ENCODE measurements around the gene MYH10. TPM values are rescaled to one million over a fixed set of nuclear protein-coding genes. Genes with fewer than 3 reads are reported as not detected.

The MYH10 gene
- total RNA-seq, 1 experiment from 2014 or later = 251 TPM

DNA sequence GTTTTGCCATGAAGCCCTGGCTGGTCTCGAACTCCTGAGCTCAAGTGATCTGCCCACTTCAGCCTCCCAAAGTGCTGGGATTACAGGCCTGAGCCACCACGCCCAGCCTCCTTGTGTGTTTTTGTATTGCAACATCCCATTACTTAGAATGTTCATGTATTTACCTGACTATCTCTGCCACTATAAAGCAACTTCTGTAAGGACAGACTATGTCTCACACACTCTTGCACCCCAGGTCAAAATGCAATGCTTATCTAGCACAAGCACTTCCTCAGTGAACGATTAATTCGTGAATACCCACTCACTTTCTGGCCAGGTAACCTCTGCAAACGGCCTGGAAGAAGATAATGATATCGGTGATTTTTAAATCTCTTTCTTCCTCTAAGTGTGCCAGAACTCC, 112.2 kb downstream of the MYH10 start:
- DNase-seq = no peak
- H3K4me1 ChIP-seq (ENCODE audit: insufficient read depth, low read length) = no peaks in the 10 kb centered on the region
- H2AK5ac ChIP-seq (ENCODE audit: insufficient read length, low read length) = no peak overlapping the region
- H2BK120ac ChIP-seq (ENCODE audit: low read depth, low read length, poor library complexity, severe bottlenecking) = no peak overlapping the region
- no peak overlapping the region for H3T11ph ChIP-seq (ENCODE audit: low read length)
- no peaks in the 10 kb centered on the region for H3K27me3 ChIP-seq (ENCODE audit: insufficient read depth, low read length)
- H2BK5ac ChIP-seq (ENCODE audit: insufficient read length, low read length) = no peak overlapping the region
- H3K14ac ChIP-seq (ENCODE audit: insufficient read depth, low read length) = no peak overlapping the region
- H2BK15ac ChIP-seq (ENCODE audit: low read depth, low read length) = no peak overlapping the region
- H3K18ac ChIP-seq (ENCODE audit: insufficient read length, low read depth, low read length) = no peak overlapping the region
- H3K4me1 Mint-ChIP-seq = no peaks in the 10 kb centered on the region
- H2BK12ac ChIP-seq (ENCODE audit: insufficient read length, low read depth, low read length) = no peak overlapping the region
- H3K79me2 ChIP-seq (ENCODE audit: insufficient read depth, low read length) = no peaks in the 10 kb centered on the region
- no peak overlapping the region for H3K4me2 ChIP-seq (ENCODE audit: insufficient read depth, insufficient read length, low read length)
- H2BK20ac ChIP-seq (ENCODE audit: low read depth, low read length, poor library complexity, severe bottlenecking) = no peak overlapping the region
- H3K4ac ChIP-seq (ENCODE audit: low read depth, low read length) = no peak overlapping the region
- no peak overlapping the region for H3K4me3 Mint-ChIP-seq
- no CpG with 5 or more reads among the region's 6 CpGs for WGBS (ENCODE audit: extremely low coverage, insufficient read length, low lambda C conversion rate)
- H3K56ac ChIP-seq (ENCODE audit: insufficient read length, low read depth, low read length) = no peak overlapping the region
- no peaks in the 10 kb centered on the region for H3K9me3 Mint-ChIP-seq
- H2AFZ ChIP-seq (ENCODE audit: low read length) = no peak overlapping the region
- no peak for TF ChIP-seq CTCF (conservative IDR thresholded peaks at IDR 0.05)
- no peak overlapping the region for H4K5ac ChIP-seq (ENCODE audit: insufficient read length, low read depth, low read length)
- H3K23me2 ChIP-seq (ENCODE audit: insufficient read length, low read depth, low read length, poor library complexity, severe bottlenecking) = no peaks in the 10 kb centered on the region
- no peaks in the 10 kb centered on the region for H3K27me3 Mint-ChIP-seq (ENCODE audit: low read depth)
- no peak overlapping the region for H4K8ac ChIP-seq (replicated peaks; ENCODE audit: insufficient read length, low read depth, low read length)
- no peak overlapping the region for H3K27ac Mint-ChIP-seq
- no peak overlapping the region for H3K27ac ChIP-seq (ENCODE audit: insufficient read length, low read depth, low read length)
- no peaks in the 10 kb centered on the region for H4K20me1 ChIP-seq (ENCODE audit: control insufficient read depth, insufficient read depth, insufficient read length)
- no peak overlapping the region for H3K23ac ChIP-seq (ENCODE audit: insufficient read length, low read depth, low read length)
- H3K9me3 ChIP-seq (ENCODE audit: control insufficient read depth, low read depth, low read length) = no peaks in the 10 kb centered on the region
- H4K91ac ChIP-seq (ENCODE audit: insufficient read length, low read depth, low read length) = no peak overlapping the region
- H3K9ac ChIP-seq (ENCODE audit: extremely low read depth, insufficient read length, low read length) = no peak overlapping the region
- H3K79me1 ChIP-seq (ENCODE audit: insufficient read depth, low read depth, low read length, poor library complexity, severe bottlenecking) = no peaks in the 10 kb centered on the region
- peaks cover 60 to 76% (median 68%) of the 10 kb centered on the region in 3 experiments; a peak in 6 of 7 replicates for H3K36me3 Mint-ChIP-seq (ENCODE audit: insufficient read depth in 1 of 3, low read depth in 3 of 3)
